Measurements from ENCODE around the gene FBXO47.

Gene FBXO47, protein sequence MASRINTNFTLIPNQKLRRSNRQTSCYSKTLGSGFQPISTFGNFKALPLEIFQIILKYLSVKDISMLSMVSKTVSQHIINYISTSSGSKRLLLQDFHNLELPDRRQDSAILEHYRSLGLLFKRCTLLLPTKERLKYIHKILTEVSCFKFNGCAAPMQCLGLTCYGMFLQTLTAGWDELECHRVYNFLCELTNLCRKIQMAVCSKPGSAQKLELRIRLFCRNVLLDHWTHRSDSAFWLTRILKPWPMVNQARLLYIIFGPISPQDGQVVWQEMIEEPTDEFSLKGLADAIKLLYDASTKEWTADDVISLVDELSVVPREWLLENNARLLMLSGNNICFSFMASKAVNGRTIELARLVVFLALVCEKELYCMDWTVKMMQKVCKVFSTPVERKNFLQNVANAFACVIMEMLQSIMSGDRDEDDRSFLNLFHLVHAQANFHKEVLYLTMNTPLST

DNA sequence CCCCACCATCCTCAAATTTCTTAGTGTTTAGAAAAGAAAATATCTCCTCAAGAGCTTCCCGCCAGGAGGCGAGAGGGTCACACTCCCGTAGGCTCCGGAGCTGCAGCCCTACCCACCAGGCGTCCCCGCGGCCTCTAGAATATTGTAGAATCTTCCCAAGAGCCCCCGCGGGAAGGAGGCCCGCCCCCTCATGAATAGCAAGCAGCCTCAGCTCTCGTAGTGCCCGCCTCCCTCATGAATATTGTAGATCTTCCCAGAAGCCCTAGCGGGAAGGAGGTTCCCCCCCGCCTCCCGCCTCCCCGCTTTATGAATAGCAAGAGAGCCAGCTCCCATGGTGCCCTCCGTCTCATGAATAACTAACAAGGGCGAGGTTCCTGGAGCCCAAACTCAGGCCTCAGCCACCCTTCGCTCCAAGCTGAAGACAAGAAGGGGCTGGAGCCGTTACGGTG is at the start of gene FBXO47:
TSS of gene FBXO47 (minus strand) at position 114 of the 449 bp plus-strand sequence. CDS start 4,378 bp downstream, outside the sequence.
- DNase-seq: no peak

DNA sequence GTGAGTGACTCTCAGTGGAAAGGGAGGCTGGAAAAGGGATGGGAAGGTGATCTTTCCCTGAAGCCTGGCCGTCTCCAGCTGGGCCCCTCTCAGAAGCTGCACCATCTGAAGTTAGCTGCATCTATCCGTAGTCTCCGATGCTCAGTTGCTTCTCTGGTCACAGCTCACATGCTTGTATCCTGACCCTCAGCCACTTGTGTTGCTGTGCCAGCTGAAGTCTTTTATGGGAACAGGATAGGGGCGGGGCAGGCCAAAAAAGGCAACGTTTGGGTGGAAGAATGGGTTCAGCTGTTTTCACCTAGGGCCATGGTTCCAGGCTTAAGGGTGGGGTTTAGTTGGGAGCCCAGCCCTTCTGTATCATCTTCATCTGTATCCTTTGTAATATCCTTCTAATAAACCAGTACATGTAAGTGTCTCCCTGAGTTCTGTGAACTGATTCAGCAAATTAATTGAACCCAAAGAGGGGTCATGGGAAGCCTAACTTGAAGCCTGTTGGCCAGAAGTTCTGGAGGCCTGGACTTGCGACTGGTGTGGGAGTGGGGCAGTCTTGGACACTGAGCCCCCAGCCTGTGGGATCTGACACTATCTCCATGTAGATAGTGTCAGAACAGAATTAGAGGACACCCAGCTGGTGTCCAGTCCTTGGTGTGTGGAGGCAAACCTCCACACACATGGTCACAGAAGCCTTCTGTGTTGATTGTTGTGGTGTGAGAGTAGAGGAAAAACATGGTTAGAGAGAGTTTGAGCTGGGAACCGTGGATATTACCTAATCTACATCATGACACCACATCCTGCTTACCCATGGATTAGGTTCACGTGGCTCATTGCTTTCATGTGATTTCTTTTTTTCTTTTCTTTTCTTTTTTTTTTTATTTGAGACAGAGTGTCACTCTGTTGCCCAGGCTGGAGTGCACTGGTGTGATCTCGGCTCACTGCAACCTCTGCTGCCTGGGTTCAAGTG is 49.3 kb upstream of the FBXO47 start:
- no peak for DNase-seq

DNA sequence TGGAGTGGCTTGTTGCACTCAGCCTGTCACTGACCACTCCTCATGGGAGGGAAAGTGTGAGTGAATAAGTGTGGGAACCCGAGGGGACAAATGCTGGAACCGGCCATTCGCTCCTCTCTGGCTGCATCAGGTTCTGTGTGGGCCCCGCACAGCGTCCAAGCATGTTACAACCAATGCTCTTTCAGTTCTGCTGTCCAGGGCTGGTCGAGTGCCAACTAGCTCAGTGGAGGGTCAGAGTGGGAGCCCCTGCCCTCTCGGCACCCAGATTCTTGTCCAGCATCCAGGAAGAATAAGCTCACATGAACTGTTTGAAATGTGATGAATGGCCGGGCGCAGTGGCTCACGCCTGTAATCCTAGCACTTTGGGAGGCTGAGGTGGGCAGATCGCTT is 48.3 kb upstream of the FBXO47 start:
- no peak for DNase-seq

DNA sequence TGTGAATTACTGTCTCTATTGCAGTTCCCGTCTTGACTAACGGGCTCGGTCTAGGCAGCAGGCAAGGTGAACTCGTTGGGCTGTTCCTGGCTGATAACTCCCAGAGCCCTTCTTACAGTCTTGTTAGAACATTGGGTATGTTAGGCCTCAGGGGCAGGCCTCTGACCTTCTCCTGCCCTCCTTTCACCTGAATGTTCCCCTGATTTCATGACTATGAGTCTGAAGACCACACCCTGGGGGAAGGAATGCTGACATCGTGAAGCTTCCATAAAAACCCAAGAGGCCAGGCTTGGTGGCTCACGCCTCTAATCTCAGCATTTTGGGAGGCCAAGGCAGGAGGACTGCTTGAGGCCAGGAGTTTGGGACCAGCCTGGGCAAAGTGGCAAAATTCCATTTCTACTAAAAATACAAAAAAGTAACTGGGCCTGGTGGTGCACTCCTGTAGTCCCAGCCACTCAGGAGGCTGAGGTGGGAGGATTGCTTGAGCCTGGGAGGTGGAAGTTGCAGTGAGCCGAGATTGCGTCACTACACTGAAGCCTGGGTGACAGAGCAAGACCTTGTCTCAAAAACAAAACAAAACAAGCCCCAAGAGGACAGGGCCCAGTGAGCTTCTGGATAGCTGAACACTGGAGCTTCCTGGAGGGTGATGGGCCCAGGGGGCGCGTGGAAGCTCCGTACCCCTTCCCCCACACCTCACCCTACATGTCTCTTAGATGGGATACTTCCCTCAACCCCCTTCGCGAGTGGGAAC is 47.8 kb upstream of the FBXO47 start:
- DNase-seq: no peak

DNA sequence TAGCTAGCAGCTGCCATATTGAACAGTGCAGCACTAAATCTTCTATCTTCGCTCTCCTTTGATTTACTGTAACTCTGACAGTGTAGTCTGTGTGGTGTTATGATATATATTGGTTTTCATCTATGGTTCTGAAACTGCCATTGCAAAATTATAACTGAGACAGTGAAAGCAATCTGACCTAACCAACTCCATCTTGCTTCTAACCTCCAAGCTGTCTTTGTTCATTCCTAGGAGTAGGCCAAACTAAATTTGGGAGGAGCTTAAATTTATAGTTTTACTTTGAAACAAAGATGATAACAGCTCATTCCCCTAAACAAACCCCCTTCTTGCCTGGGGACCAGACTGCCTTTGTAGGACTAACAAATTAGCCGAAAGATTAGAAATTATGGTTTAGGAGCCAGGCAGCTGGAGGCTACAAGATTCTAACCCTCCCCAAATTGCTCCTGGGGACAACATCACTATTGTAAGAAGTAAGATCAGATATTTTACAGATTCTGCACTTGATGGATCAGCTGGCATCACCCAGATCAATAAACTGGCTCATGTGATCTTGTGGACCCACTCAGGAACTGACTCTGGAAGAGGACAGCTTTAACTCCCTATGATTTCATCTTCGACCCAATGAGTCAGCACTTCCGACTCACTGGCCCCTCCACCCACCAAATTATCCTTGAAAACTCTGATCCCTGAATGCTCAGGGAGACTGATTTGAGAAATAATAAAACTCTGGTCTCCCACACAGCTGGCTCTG is 47.0 kb upstream of the FBXO47 start:
- no peak for DNase-seq

DNA sequence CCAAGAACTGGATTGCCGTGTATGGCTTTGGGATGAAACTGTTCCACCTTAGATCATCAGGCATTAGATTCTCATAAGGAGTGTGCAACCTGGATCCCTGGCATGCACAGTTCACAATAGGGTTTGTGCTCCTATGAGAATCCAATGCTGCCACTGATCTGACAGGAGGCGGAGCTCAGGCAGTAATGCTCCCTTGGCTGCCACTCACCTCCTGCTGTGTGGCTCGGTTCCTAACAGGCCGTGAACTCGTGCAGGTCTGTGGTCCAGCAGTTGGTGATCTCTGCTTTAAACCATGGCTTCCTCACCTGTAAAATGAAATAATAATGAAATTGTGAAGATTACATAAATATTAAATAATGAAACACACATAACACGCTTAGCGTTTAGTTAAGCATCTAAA is 45.5 kb upstream of the FBXO47 start:
- DNase-seq: no peak

DNA sequence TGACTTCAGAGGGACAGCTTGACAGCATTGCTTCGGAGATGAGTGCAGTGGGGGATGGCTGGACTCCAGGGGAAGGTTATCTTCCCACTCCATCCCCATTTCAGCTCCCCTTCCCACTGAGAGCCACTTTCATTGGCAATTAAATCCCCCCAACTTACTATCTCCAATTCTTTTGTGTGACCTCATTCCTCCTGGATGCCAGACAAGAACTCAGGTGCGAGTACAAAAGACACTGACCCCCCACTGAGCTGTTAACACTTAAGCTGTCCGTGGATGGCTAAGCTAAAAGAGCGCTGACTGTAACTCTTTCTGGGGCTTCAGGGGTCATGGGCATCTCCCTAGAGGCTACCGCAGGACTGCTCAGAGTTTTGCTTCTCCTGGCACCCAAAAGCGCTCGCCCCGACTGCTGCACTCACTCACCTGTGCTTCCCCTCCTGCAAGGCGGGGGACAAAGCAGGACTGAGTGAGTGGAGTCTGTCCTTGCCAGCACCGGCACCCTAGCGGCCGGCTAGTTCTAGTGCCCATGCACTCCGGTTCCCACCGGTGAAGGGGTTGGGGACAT is 44.8 kb upstream of the FBXO47 start:
- DNase-seq: no peak

DNA sequence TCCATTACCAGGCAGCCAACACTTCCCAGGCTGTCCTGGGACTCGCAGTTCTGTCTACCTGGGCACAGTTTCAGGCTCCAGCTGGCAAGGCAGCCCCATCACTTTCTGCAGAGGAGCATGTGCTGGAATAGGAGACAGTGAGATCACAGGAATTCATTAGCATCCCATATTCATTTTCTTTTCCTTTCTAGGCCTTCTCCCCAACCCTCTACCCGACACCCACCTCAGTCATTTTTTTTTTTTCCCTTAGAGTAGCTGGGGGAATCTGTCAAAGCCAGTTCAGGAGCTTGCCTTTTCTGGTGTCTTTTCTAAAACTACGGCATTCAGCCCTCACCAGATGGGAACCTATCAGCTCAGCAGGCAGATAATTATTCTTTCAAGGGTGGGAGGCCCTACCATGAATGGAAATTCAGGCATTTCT is 42.4 kb upstream of the FBXO47 start:
- no peak for DNase-seq

DNA sequence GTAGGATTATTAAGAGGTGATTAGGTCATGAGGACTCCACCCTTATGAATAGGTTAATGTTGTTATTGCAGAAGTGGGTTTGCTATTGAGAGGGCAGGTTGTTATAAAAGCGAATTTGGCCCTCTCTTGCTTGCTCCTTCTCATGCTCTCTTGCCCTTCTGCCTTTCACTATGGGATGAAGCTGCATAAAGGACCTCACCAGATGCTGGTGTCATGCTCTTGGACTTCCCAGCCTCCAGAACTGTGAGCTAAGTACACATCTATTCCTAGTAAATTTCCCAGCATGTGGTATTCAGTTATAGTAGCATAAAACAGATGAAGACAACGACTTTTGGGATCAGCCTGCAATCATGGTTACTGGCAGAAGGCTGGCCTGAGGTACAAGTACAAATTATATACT is 41.4 kb upstream of the FBXO47 start:
- DNase-seq: no peak

DNA sequence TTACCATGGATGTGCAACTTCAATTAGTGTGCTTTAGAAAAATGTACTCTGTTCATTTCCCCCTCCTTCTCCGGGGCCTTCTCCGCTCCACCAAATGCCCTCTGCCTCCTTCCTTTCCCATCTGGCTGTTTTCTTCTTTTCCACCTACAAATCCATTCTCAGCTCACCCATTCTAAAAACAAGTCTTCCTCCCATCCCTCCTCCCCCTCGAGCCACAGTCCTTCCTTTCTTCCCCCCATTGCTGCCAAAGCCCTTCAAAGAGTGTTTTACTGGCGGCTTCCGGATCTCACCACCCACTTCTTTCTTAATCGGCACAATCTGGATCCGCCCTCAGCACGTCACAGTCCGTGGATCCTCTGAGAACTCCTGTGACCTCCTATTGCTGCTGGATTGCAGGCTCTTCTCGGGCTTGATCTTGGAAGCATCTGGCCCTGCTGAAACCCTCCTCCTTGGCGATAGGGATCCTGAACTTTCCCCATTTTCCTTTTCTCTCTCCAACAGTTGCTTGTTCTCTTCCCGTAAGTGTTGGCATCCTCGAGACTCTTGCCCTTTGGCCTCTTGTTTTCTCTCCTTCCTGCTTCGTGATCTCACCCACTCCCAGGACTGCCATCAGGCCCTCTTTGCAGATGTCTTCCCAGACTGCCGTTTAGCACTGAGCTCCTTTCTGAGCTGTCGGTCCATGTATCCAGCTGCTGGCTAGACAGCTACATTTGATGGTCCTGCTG is 36.0 kb upstream of the FBXO47 start:
- DNase-seq: no peak

DNA sequence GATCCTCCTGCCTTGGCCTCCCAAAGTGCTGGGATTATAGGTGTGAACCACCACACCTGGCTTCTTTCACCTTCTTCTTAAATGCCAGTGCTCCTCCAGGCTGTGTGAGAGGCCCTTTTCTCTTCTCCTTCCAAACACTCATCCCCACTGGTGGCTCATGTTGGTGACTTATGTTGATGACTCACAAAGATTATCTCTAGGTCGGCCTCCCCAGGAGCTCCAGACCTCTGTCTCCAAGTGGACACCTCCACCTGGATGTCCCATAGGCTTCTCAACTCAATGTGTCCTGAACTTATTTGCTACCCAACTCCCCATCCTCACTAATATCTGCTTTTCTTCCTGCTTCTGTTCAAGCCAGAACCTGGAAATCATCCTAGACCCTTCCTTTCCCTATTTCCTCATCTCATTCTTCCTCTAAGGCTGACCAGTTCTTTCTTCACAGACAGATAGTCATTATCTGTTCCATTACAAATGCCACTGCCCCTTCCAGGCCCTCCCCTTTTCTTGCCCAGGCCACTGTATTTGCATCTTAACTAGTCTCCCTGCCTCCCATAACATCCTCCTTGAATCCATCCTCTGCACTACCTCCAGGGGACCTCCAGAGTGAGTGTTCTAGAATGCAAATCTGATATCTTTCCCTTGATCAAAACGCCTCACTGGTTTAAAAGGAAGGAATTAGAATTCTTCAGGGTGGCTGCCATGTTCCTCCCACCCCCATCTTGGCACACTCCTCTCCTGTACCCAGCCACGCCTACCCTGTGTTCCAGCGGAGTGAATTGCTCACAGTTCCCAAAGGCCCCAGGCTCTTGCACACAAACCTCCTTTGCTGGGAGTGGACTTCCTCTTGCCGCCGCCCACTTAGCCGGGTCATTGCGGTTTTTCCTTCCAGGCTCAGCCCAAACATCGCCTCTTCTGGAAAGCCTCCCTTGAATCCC is 34.8 kb upstream of the FBXO47 start:
- DNase-seq: peak; percentile 43

DNA sequence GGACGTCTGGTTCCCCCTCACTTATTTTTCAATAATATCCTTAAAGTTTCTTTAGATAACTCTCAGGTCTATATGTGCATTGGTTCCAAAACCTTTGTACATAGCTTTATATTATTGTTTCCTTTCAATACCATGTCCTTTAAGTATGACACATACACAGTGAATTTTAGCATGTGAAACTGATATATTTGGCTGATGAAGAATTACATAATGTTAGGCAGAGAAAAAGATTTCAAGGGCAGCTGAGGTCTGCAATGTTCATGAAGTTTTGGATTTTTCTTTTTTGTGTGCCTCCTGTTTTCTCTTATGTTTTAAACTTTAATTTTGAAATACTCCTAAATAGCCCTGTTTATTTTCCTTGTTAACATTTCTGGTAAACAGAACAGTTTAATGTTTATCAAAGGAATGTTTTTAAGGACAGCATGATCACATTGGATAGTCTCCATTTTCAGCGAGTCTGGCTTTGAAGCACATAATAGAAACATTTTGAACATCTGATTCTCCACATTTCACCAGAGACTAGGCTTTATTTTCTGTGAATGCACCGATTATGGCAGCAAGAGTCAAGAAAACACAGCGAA is 32.9 kb upstream of the FBXO47 start:
- no peak for DNase-seq

DNA sequence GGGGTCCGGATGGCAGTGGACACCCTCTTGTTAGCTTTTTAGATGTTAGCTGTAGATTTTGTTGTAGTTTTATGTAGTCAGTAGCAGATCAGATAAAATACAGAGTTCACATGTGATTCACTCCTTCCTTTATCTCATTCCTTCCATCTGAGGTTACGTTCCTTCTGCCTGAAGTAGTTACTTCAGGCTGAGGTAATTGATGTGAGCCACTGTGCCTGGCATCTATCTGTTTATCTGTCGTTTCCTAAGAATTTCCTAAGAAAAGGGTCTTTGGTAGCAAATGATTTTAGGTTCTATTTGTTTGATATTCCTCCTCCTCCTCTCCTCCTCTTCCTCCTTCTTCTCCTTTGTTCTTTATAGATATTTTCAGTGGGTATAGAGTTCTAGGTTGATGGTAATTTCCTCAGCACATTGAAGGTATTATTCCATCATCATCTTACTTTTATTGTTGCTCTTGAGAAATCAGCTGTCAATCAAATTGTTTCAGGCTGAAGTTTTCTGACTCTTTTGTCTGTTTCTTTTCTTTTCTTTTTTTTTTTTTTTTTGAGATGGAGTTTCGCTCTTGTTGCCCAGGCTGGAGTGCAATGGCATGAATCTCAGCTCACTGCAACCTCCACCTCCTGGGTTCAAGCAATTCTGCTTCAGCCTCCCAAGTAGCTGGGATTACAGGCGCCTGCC is 29.6 kb upstream of the FBXO47 start:
- no peak for DNase-seq

DNA sequence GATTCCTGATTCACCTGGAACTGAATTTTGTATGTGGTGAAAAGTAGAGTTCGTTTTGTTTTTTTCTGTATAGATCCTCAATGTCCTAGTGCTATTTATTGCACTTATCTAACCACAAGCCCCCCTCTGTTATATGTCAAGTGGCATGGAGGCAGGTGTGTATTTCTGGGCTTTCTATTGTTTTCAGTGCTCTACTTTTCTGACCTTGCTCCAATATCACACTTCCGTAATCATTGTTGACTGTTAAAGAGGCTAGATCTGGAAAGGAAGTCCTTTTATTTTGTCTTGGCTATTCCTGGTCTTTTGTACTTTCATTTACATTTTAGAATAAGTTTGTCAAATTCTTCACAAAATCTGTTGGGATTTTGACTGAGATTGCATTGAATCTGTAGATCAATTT is 26.8 kb upstream of the FBXO47 start:
- DNase-seq: no peak

DNA sequence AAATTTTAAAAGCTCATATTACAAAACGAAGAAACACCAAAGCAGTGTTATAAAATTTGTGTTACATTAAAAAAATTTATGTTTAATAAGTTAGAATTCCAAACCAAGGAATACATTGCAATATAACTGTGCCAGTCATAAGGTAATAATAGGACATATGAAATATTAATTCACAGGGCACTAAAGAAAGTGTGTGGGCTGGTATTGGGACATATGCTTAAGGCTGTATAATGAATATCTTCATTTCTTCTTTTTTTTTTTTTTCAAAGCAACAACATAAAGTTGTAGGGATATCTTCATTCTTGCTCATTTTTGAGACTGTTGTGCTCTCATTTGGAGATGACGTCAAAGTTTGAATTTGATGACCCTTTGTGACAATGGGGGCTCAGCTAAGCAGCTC is 17.5 kb upstream of the FBXO47 start:
- DNase-seq: no peak

DNA sequence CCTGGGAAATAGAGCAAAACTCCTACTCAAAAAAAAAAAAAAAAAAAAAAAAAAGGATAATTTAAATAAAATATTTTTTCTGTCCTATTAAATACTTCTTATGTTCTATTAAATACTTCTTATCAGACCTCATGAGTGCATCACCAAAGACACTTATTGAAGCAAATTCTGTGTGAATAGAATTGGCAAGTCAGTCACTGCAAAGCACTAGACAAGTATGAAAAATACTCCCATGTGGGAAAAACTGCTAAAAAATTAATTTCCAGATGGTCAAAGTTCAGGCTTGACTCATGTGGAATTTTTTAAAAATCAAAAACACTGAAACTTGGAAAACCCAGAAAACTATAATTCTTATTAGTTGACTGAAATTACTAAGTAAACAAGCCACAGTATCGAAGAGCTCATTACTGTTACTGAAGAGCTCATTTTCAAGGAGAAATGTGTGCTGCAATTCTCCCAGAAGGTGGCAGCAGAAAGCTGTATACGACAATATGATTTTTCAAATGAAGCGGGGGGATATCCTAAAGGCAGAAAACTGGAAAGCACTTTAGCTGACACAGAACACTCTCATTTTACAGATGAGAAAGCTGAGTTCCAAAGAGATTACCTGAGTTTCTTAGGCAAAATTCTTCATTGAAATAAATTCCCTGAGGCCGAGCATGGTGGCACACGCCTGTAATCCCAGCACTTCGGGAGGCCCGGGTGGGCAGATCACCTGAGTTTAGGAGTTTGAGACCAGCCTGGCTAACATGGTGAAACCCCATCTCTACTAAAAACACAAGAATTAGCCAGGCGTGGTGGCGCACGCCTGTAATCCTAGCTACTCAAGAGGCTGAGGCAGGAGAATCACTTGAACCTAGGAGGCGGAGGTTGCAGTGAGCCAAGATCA is 15.9 kb upstream of the FBXO47 start:
- peak; percentile 50 for DNase-seq

DNA sequence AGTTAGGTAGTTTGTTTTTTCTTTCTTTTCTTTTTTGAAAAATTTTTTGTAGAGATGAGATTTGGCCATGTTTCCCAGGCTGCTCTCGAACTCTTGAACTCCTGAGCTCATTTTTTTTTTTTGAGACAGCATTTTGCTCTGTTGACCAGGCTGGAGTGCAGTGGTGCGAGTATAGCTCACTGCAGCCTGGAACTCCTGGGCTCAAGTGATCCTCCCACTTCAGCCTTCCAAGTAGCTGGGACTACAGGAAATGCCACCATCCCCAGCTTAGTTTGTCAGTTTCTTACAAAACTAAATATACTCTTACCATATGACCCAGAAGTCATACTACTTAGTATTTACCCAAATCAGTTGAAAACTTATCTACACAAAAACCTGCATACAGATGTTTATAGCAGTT is 14.4 kb upstream of the FBXO47 start:
- no peak for DNase-seq
